NCI-H460 (cell line): ENCODE results near the gene UBTD2. TPM values are rescaled to one million over a fixed set of nuclear protein-coding genes. Genes with fewer than 3 reads are reported as not detected.
"Not testable (repeated sequence)": the region's sequence is repeated elsewhere in the genome, so short reads cannot be mapped to it uniquely, and the experiment has no call there.

Source experiments
- DNase-seq: peaks from one replicate; pipeline ENCODE4 v3.0.0-alpha.2; 2016; ENCODE audit warnings: low read depth; ENCODE audit errors: extremely low read depth
- total RNA-seq: library from RNA; depleted of rRNA; stranded (reverse); fragments of >200 nt; shearing (Covaris generic); gene quantifications from 2 replicates; pipeline ENCODE4 v1.2.3, GENCODE V29; 2014

The UBTD2 gene
- total RNA-seq, 1 experiment from 2014 or later, result 17.4 TPM

- DNase-seq, result no peak
Observed at GRCh38 chr5:172199446-172199845, 84.1 kb downstream of the UBTD2 start.

- DNase-seq, result not testable (repeated sequence)
Observed at GRCh38 chr5:172197775-172198174, 85.8 kb downstream of the UBTD2 start.

- DNase-seq, result no peak
Observed at GRCh38 chr5:172194985-172195774, 88.4 kb downstream of the UBTD2 start.

GRCh38 chr5:172193872-172194271, 89.7 kb downstream of the UBTD2 start, which contains the start of gene EFCAB9:
TSS of gene EFCAB9 (plus strand) at chr5:172194172. CDS start at chr5:172194173, 1 bp downstream.
- DNase-seq, result no peak

- no peak for DNase-seq
Observed at GRCh38 chr5:172189693-172190296, 93.8 kb downstream of the UBTD2 start.

GRCh38 chr5:172188893-172189692, 94.5 kb downstream of the UBTD2 start:
- no peak for DNase-seq

- peak; percentile 85 for DNase-seq
Observed at GRCh38 chr5:172188033-172188892, 95.3 kb downstream of the UBTD2 start, which contains the start of gene STK10. TSS of gene STK10 (minus strand) at chr5:172188224. CDS start at chr5:172188042, 182 bp downstream.

- DNase-seq, result peak; percentile 21
Observed at GRCh38 chr5:172187118-172188032, 96.2 kb downstream of the UBTD2 start.

GRCh38 chr5:172186114-172186695, 97.4 kb downstream of the UBTD2 start:
- no peak for DNase-seq

- no peak for DNase-seq
Observed at GRCh38 chr5:172185096-172185461, 98.5 kb downstream of the UBTD2 start.

- DNase-seq, result no peak
Observed at GRCh38 chr5:172183881-172184280, 99.7 kb downstream of the UBTD2 start.

GRCh38 chr5:172182291-172182690, 101.3 kb downstream of the UBTD2 start:
- no peak for DNase-seq

- no peak for DNase-seq
Observed at GRCh38 chr5:172180936-172181335, 102.6 kb downstream of the UBTD2 start.

GRCh38 chr5:172178991-172179989, 104.3 kb downstream of the UBTD2 start:
- DNase-seq, result no peak

- no peak for DNase-seq
Observed at GRCh38 chr5:172178301-172178987, 105.1 kb downstream of the UBTD2 start.

GRCh38 chr5:172177176-172177575, 106.4 kb downstream of the UBTD2 start:
- DNase-seq, result no peak

- no peak for DNase-seq
Observed at GRCh38 chr5:172175263-172175719, 108.3 kb downstream of the UBTD2 start.
